Fibroblast of lung (primary cell): ENCODE results near the gene PDE4B. TPM values are rescaled to one million over a fixed set of nuclear protein-coding genes. Genes with fewer than 3 reads are reported as not detected.
A peak's percentile ranks its signal among the peaks of the same experiment; 100 is the strongest.

ENCODE experiments used
- DNase-seq, 2 donors: peaks; one replicate each; pipeline versions ENCODE4 v3.0.0 to v3.0.0-alpha.2; 2010; ENCODE audit warnings: low read depth in 2 of 2
- H2AFZ ChIP-seq: 2 replicates; pipeline ENCODE4 v1.5.1; 2012; ENCODE audit warnings: low read length, control low read depth, inconsistent platforms
- H3K27ac ChIP-seq: 2 replicates; pipeline ENCODE4 v1.5.1; 2011; ENCODE audit warnings: low read length, control low read depth; ENCODE audit not compliant: insufficient read depth
- H3K27me3 ChIP-seq: 2 replicates; pipeline ENCODE4 v1.5.1; 2011; ENCODE audit warnings: mild to moderate bottlenecking, low read length; ENCODE audit not compliant: control insufficient read depth, insufficient read depth
- H3K36me3 ChIP-seq: 2 replicates; pipeline ENCODE4 v1.5.1; 2011; ENCODE audit warnings: low read length; ENCODE audit not compliant: control insufficient read depth, insufficient read depth
- H3K4me1 ChIP-seq: 2 replicates; pipeline ENCODE4 v1.5.1; 2011; ENCODE audit warnings: low read length; ENCODE audit not compliant: control insufficient read depth, insufficient read depth; ENCODE audit errors: extremely low read depth
- H3K4me2 ChIP-seq: 2 replicates; pipeline ENCODE4 v1.5.1; 2011; ENCODE audit warnings: low read length, control low read depth; ENCODE audit not compliant: insufficient read depth; ENCODE audit errors: extremely low read depth
- H3K4me3 ChIP-seq, 4 experiments: fragments of 200-600 bp in 1 of 4; sonication (generic) in 1 of 4; replicated peaks in 1 of 4; 2 replicates each; pipeline ENCODE4 v1.5.1; 2011 to 2016; ENCODE audit warnings: low read length in 4 of 4, low read depth in 3 of 4, mild to moderate bottlenecking in 3 of 4, control low read depth in 2 of 4, inconsistent platforms in 1 of 4, mixed read lengths in 1 of 4; ENCODE audit not compliant: insufficient read depth in 1 of 4; ENCODE audit errors: control extremely low read depth in 1 of 4
- H3K79me2 ChIP-seq: 2 replicates; pipeline ENCODE4 v1.5.1; 2012; ENCODE audit warnings: mild to moderate bottlenecking, low read length, inconsistent platforms; ENCODE audit not compliant: control insufficient read depth, insufficient read depth
- H3K9ac ChIP-seq: 2 replicates; pipeline ENCODE4 v1.5.1; 2011; ENCODE audit warnings: mild to moderate bottlenecking, low read length, control low read depth; ENCODE audit not compliant: insufficient read depth
- H3K9me3 ChIP-seq: 2 replicates; pipeline ENCODE4 v1.5.1; 2012; ENCODE audit warnings: low read depth, low read length; ENCODE audit not compliant: control insufficient read depth, insufficient read depth
- H4K20me1 ChIP-seq: 2 replicates; pipeline ENCODE4 v1.5.1; 2011; ENCODE audit warnings: low read length; ENCODE audit not compliant: control insufficient read depth, insufficient read depth; ENCODE audit errors: extremely low read depth
- EZH2 ChIP-seq: IDR thresholded peaks from 2 replicates; pipeline ENCODE4 v1.5.1; 2012; ENCODE audit warnings: low read length, control low read depth, mild to moderate bottlenecking; ENCODE audit errors: missing control alignments
- polyA plus RNA-seq, 2 donors: library from polyadenylated mRNA; depleted of rRNA in 1 of 2; stranded (reverse) in 1 of 2; unstranded in 1 of 2; fragments of >200 nt; gene quantifications; 2 replicates each; pipeline ENCODE4 v1.2.1, GENCODE V29; 2011 to 2012; ENCODE audit warnings: missing spikeins in 1 of 2
- total RNA-seq: library from RNA; depleted of rRNA; stranded (reverse); fragments of >200 nt; gene quantifications from 2 replicates; pipeline ENCODE4 v1.2.1, GENCODE V29; 2014
- TF ChIP-seq, protein P1 (sequence below), 2 donors: IDR thresholded peaks in 1 of 2; conservative IDR thresholded peaks in 1 of 2; 1 replicate in 1 of 2; 2 replicates in 1 of 2; pipeline ENCODE4 v1.5.1; 2011 to 2012; ENCODE audit warnings: low read length in 2 of 2, control low read depth in 1 of 2, inconsistent platforms in 1 of 2, low read depth in 1 of 2, mild to moderate bottlenecking in 1 of 2

Gene PDE4B
- total and polyA plus RNA-seq, 2 donors (not counting 1 experiment from before 2014, with no cell fraction given), result 3.7 to 19.8 TPM

DNA sequence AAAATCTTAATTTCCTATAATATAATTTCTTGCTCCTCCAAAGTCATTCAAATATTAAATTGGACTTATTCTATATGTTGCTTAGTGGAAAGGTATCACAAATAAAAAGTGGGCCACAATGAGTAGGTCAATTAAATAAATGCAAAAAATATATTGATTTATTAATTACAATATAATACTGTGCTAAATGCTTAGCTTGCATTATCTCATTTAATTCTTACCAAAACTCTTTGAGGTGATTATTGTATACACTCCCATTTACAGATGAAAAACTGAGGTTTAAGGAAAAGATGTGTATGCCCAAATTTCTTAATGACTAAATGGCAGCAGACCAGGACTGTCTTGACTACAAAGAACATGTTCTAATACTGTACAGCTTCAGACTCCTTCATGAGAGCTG is 415.9 kb downstream of the PDE4B start:
- no peak for TF ChIP-seq EZH2
- TF ChIP-seq, protein P1, sequence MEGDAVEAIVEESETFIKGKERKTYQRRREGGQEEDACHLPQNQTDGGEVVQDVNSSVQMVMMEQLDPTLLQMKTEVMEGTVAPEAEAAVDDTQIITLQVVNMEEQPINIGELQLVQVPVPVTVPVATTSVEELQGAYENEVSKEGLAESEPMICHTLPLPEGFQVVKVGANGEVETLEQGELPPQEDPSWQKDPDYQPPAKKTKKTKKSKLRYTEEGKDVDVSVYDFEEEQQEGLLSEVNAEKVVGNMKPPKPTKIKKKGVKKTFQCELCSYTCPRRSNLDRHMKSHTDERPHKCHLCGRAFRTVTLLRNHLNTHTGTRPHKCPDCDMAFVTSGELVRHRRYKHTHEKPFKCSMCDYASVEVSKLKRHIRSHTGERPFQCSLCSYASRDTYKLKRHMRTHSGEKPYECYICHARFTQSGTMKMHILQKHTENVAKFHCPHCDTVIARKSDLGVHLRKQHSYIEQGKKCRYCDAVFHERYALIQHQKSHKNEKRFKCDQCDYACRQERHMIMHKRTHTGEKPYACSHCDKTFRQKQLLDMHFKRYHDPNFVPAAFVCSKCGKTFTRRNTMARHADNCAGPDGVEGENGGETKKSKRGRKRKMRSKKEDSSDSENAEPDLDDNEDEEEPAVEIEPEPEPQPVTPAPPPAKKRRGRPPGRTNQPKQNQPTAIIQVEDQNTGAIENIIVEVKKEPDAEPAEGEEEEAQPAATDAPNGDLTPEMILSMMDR (conservative IDR thresholded peaks at IDR 0.05 in 1 of 2, IDR thresholded peaks at IDR 0.05 in 1 of 2; ENCODE audit: low read depth in 1 of 2, low read length in 2 of 2), result no peak
- Histone ChIP-seq H4K20me1 (no peaks in the 10 kb centered on the region), H3K4me3 (no peak overlapping the region), H2AFZ (no peak overlapping the region), H3K9me3 (no peaks in the 10 kb centered on the region), H3K4me1 (no peaks in the 10 kb centered on the region), H3K9ac (no peak overlapping the region), H3K36me3 (no peaks in the 10 kb centered on the region), H3K79me2 (no peaks in the 10 kb centered on the region), H3K27me3 (no peaks in the 10 kb centered on the region), H3K4me2 (no peak overlapping the region), H3K27ac (no peak overlapping the region)
- DNase-seq, result no peak

DNA sequence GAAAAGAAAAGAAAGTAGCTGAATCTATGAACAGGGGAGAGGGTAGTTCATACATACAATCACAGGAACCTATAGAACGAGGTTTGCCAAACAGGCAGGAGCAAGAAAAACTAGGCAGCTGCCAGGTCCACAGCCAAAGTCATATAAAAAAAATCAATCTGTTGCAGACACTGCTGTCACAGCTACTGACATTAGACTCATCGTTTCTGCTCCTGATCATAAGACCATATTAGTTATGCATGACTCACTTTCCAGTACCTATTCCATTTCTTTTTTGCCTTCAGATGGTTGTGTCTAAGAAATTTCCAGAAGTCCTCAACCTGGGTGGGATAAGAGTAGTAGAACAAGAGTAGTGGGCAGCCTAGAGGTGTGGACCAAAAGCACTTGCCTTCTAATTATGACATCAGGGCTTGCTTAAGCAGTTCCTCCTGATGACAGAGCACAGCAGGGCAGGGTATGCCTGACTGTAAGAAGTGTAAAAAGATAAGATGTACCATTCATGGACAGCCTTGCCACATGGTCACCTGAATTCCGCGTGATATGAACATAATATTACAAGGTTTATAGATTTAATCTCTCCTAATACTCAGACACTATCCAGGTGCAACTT is 418.0 kb downstream of the PDE4B start:
- no peak overlapping the region for H3K4me2 ChIP-seq
- H4K20me1 ChIP-seq, result no peaks in the 10 kb centered on the region
- H3K4me1 ChIP-seq, result no peaks in the 10 kb centered on the region
- H3K27me3 ChIP-seq, result no peaks in the 10 kb centered on the region
- no peak overlapping the region for H2AFZ ChIP-seq
- no peaks in the 10 kb centered on the region for H3K79me2 ChIP-seq
- no peaks in the 10 kb centered on the region for H3K36me3 ChIP-seq
- no peak for DNase-seq
- H3K4me3 ChIP-seq, result no peak overlapping the region
- no peaks in the 10 kb centered on the region for H3K9me3 ChIP-seq
- no peak overlapping the region for H3K27ac ChIP-seq
- TF ChIP-seq, protein P1 (conservative IDR thresholded peaks at IDR 0.05 in 1 of 2, IDR thresholded peaks at IDR 0.05 in 1 of 2; ENCODE audit: low read depth in 1 of 2, low read length in 2 of 2), result no peak
- TF ChIP-seq EZH2, result no peak
- no peak overlapping the region for H3K9ac ChIP-seq

DNA sequence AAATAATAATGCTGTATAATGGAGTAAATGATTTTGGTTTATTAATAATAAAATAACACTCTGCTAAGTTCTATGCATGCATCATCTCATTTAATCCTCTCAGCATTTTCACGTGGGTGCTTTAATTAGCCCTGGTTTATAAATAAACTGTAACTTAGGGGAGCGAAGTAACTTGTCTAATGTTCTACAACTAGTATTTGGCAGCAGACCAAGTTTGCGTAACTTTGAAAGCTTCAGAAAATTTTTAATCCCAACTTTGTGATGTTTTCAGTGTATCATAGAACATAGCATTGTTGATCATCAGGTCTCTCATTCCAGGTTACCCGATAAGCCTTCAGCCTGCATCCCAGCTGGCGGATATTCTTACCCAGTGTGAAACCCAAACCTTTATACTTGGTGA is 418.8 kb downstream of the PDE4B start:
- H2AFZ ChIP-seq, result no peak overlapping the region

More for the DNA sequence above, 418.8 kb downstream of the PDE4B start:
- no peaks in the 10 kb centered on the region for H3K36me3 ChIP-seq
- H3K9ac ChIP-seq, result no peak overlapping the region
- no peaks in the 10 kb centered on the region for H4K20me1 ChIP-seq
- H3K4me2 ChIP-seq, result no peak overlapping the region
- DNase-seq, result peak in 1 of 2 donors; percentile 21
- no peaks in the 10 kb centered on the region for H3K27me3 ChIP-seq
- H3K4me3 ChIP-seq, result no peak overlapping the region
- no peak overlapping the region for H3K27ac ChIP-seq
- H3K9me3 ChIP-seq, result no peaks in the 10 kb centered on the region
- no peaks in the 10 kb centered on the region for H3K4me1 ChIP-seq
- H3K79me2 ChIP-seq, result no peaks in the 10 kb centered on the region
- no peak for TF ChIP-seq EZH2
- TF ChIP-seq, protein P1 (conservative IDR thresholded peaks at IDR 0.05 in 1 of 2, IDR thresholded peaks at IDR 0.05 in 1 of 2; ENCODE audit: low read depth in 1 of 2, low read length in 2 of 2), result no peak
